OCI-LY1 (cell line): ENCODE measurements around the gene LRFN4.

ENCODE experiments used
- H2AFZ ChIP-seq: fragments of 200-600 bp; sonication (generic), shearing (Covaris generic); 2 replicates; pipeline ENCODE4 v1.6.0; 2014; ENCODE audit warnings: antibody characterized with exemption, mild to moderate bottlenecking, low read length
- H3F3A ChIP-seq: fragments of 200-600 bp; sonication (generic), shearing (Covaris generic); 2 replicates; pipeline ENCODE4 v1.6.0; 2014; ENCODE audit warnings: mild to moderate bottlenecking, antibody characterized with exemption, low read length, moderate library complexity; ENCODE audit not compliant: insufficient read depth
- H3K27ac ChIP-seq: fragments of 200-600 bp; sonication (generic); 2 replicates; pipeline ENCODE4 v1.5.1; 2014; ENCODE audit warnings: low read length, mixed run types, mild to moderate bottlenecking, low read depth; ENCODE audit not compliant: poor library complexity, severe bottlenecking
- H3K27me3 ChIP-seq: fragments of 200-600 bp; sonication (generic); 2 replicates; pipeline ENCODE4 v1.6.0; 2014; ENCODE audit warnings: antibody characterized with exemption, mild to moderate bottlenecking, low read length, moderate library complexity; ENCODE audit not compliant: insufficient read depth
- H3K36me3 ChIP-seq: fragments of 200-600 bp; sonication (generic); 2 replicates; pipeline ENCODE4 v1.6.1; 2014; ENCODE audit warnings: mild to moderate bottlenecking, antibody characterized with exemption, low read length, moderate library complexity, mixed read lengths; ENCODE audit not compliant: insufficient read depth
- H3K4me1 ChIP-seq: fragments of 200-600 bp; sonication (generic); 2 replicates; pipeline ENCODE4 v1.5.1; 2014; ENCODE audit warnings: mild to moderate bottlenecking, low read length, moderate library complexity; ENCODE audit not compliant: insufficient read depth, severe bottlenecking
- H3K4me2 ChIP-seq: fragments of 200-600 bp; sonication (generic), shearing (Covaris generic); 2 replicates; pipeline ENCODE4 v1.6.1; 2014; ENCODE audit warnings: low read length
- H3K4me3 ChIP-seq: fragments of 200-600 bp; sonication (generic); 2 replicates; pipeline ENCODE4 v1.5.1; 2014; ENCODE audit warnings: low read length, low read depth, mild to moderate bottlenecking, mixed read lengths; ENCODE audit not compliant: poor library complexity, severe bottlenecking
- H3K79me2 ChIP-seq: fragments of 200-600 bp; shearing (Covaris generic); 2 replicates; pipeline ENCODE4 v1.6.1; 2016; ENCODE audit warnings: mixed run types, low read length, mixed read lengths; ENCODE audit not compliant: insufficient read depth
- H3K9ac ChIP-seq: fragments of 200-600 bp; sonication (generic), shearing (Covaris generic); 2 replicates; pipeline ENCODE4 v1.6.1; 2014; ENCODE audit warnings: mild to moderate bottlenecking, low read length, mixed read lengths
- H3K9me2 ChIP-seq: fragments of 200-600 bp; sonication (generic), shearing (Covaris generic); 2 replicates; pipeline ENCODE4 v1.6.1; 2014; ENCODE audit warnings: low read depth, mild to moderate bottlenecking, low read length, mixed read lengths
- H3K9me3 ChIP-seq: fragments of 200-600 bp; shearing (Covaris generic); 2 replicates; pipeline ENCODE4 v1.6.1; 2014; ENCODE audit warnings: low read length, mixed read lengths
- H4K20me1 ChIP-seq: fragments of 200-600 bp; sonication (generic), shearing (Covaris generic); 2 replicates; pipeline ENCODE4 v1.6.0; 2016; ENCODE audit warnings: mild to moderate bottlenecking, low read length; ENCODE audit not compliant: insufficient read depth
- CTCF ChIP-seq: fragments of 200-600 bp; sonication (generic), shearing (Covaris generic); IDR thresholded peaks from 2 replicates; pipeline ENCODE4 v1.5.1; 2017; ENCODE audit warnings: mild to moderate bottlenecking, antibody characterized with exemption, low read length, moderate library complexity, mixed read lengths
- EZH2 ChIP-seq: fragments of 200-600 bp; sonication (generic), shearing (Covaris generic); IDR thresholded peaks from 2 replicates; pipeline ENCODE4 v1.8.0; 2017; ENCODE audit warnings: borderline replicate concordance, mixed run types, mild to moderate bottlenecking, antibody characterized with exemption, low read length, moderate library complexity, mixed read lengths

The LRFN4 gene

GRCh38 chr11:66851698-66852465, 5.0 kb upstream of the LRFN4 start:
- no peak overlapping the region for H3K27ac ChIP-seq
- no peak overlapping the region; the same call in 1 of the 2 replicates for H3K9ac ChIP-seq
- no peaks in the 10 kb centered on the region for H4K20me1 ChIP-seq
- H3K9me3 ChIP-seq, result no peaks in the 10 kb centered on the region
- no peak overlapping the region for H3K4me3 ChIP-seq
- H3K79me2 ChIP-seq, result no peaks in the 10 kb centered on the region
- no peaks in the 10 kb centered on the region for H3K9me2 ChIP-seq
- H3K27me3 ChIP-seq, result no peaks in the 10 kb centered on the region
- peak overlapping the region; percentile 4; the same call in 1 of the 2 replicates for H3K4me2 ChIP-seq
- TF ChIP-seq EZH2, result no peak
- TF ChIP-seq CTCF, result peak; percentile 94
- H2AFZ ChIP-seq, result no peak overlapping the region
- peaks cover 20% of the 10 kb centered on the region for H3K4me1 ChIP-seq
- no peaks in the 10 kb centered on the region for H3F3A ChIP-seq
- peaks cover 11% of the 10 kb centered on the region; the same call in 1 of the 2 replicates for H3K36me3 ChIP-seq

- no peaks in the 10 kb centered on the region for H3F3A ChIP-seq
- no peak overlapping the region for H3K9ac ChIP-seq
- no peaks in the 10 kb centered on the region for H3K9me3 ChIP-seq
- peaks cover 20% of the 10 kb centered on the region for H3K4me1 ChIP-seq
- no peaks in the 10 kb centered on the region for H4K20me1 ChIP-seq
- no peak overlapping the region for H2AFZ ChIP-seq
- no peak; the same call in 1 of the 2 replicates for TF ChIP-seq CTCF
- TF ChIP-seq EZH2, result no peak
- H3K4me2 ChIP-seq, result peak overlapping the region; percentile 4; the same call in 1 of the 2 replicates
- H3K4me3 ChIP-seq, result no peak overlapping the region
- no peaks in the 10 kb centered on the region for H3K79me2 ChIP-seq
- no peaks in the 10 kb centered on the region for H3K9me2 ChIP-seq
- peaks cover 10% of the 10 kb centered on the region; the same call in 1 of the 2 replicates for H3K36me3 ChIP-seq
- H3K27ac ChIP-seq, result no peak overlapping the region
- 0 out of 2 replicates have a peak, but pooled peaks cover 3% of the 10 kb centered on the region for H3K27me3 ChIP-seq
Observed at GRCh38 chr11:66852466-66853241, 4.2 kb upstream of the LRFN4 start.

GRCh38 chr11:66853242-66854229, 3.3 kb upstream of the LRFN4 start:
- Histone ChIP-seq H2AFZ (no peak overlapping the region), H3K9me3 (no peaks in the 10 kb centered on the region), H3K36me3 (peaks cover 6% of the 10 kb centered on the region; the same call in 1 of the 2 replicates), H3F3A (no peaks in the 10 kb centered on the region), H3K9me2 (no peaks in the 10 kb centered on the region), H3K9ac (no peak overlapping the region), H3K4me3 (no peak overlapping the region), H4K20me1 (no peaks in the 10 kb centered on the region), H3K27me3 (0 out of 2 replicates have a peak, but pooled peaks cover 7% of the 10 kb centered on the region), H3K79me2 (no peaks in the 10 kb centered on the region), H3K27ac (no peak overlapping the region), H3K4me2 (no peak overlapping the region), H3K4me1 (peaks cover 20% of the 10 kb centered on the region)
- no peak for TF ChIP-seq CTCF
- TF ChIP-seq EZH2, result no peak
